GM21381 (cell line): ENCODE results near the gene NAT8L.

Experiments
- ATAC-seq: cut with Tn5 transposase; IDR thresholded peaks from one replicate; pipeline ENCODE4 v1.9.1; 2021; ENCODE audit warnings: mild to moderate bottlenecking, moderate library complexity; ENCODE audit not compliant: unreplicated experiment

NAT8L gene

DNA sequence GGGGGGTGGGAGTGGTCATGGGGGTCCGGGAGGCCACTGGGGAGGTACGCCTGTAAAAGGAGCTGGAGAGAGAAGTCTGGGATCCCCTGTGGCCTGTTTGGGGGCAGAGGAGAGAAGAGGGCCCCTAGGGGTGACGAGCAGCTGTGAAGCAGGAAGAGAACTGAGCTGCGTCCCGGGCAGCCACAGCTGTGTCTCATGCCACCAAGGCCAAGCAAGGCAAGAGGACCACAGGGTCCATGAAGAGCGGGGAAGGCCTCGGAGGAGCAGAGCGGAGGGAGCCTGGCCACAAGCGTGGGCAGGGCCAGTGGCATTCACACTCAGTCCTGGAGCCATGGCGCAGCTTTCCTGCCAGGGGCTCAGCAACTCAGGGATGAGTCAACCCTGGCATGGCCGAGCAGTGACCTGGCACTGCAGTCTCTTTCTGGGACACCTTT is 13.6 kb upstream of the NAT8L start:
- ATAC-seq = no peak

DNA sequence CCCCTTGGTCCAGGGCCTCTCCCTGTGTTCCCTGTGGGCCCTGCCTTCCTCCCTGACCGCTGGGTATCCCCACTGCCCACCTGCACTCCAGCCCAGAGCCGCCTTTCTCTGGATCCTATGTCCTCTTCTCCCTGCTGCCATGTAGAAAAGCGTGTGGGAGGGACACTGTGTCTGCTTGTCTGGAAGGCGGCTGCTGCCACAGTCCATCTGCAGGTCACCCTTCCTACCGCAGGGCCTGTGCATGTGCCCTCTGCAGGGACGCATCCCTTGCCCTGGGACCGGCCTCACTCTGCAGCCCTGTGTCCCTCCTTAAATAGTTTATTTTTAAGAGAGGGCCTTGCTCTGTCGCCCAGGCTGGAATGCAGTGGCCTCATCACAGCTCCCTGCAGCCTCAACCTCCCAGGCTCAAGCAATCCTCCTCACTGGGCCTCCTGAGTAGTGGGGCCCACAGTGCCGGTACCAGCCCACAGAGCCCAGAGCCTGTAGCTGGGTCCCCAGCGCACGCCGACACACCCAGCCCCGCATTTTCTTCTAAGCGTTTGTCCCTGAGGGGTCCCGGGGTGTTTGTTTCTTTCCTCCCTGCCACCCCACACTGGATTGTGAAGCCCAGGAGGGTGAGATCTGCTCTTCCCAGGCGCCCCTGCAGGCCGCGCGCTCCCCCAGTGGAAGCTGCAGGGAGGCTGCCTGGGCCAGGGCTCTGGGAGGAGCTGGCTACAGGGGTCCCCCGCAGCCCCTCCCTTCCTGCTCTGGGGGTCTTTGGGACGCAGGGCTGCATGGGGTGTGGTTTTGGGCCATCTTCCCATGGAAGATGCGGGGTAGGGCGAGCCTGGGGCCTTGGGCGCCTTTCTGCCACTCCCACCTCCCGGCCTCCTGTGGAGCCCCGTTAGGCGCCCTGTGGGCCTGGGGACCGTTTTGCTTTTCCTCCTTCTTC is 12.8 kb upstream of the NAT8L start:
- no peak for ATAC-seq

DNA sequence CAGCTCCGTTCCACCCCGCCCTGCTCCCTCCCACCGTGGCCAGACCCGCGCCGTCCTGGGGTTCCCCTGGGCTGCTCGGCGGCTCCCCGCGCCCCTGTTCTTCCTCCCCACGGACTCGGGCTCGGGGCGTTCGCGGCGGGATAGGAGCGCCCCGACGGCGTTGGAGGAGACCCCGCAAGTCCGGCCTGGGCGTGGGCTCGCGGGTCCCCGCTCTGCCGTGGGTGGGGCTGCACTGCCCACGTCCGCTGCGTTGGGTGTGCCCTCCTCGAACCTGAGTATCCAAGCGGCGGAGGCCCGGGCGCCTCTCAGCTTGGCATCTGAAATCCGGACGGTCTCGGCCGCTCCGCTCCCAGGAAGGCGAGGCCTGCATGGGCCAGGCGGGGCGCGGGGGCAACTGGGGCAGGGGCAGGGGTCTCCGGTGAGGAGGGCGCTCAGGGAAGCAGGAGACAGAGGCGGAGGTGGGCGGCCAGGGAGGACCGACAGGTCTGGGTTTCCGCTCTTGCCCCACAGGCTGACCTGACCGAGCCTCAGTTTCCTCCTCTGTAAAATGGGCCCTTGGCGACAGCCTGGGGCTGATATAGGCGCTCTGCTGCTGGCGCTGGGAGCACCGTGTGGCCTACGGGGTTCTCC is 12.0 kb upstream of the NAT8L start:
- ATAC-seq = no peak

DNA sequence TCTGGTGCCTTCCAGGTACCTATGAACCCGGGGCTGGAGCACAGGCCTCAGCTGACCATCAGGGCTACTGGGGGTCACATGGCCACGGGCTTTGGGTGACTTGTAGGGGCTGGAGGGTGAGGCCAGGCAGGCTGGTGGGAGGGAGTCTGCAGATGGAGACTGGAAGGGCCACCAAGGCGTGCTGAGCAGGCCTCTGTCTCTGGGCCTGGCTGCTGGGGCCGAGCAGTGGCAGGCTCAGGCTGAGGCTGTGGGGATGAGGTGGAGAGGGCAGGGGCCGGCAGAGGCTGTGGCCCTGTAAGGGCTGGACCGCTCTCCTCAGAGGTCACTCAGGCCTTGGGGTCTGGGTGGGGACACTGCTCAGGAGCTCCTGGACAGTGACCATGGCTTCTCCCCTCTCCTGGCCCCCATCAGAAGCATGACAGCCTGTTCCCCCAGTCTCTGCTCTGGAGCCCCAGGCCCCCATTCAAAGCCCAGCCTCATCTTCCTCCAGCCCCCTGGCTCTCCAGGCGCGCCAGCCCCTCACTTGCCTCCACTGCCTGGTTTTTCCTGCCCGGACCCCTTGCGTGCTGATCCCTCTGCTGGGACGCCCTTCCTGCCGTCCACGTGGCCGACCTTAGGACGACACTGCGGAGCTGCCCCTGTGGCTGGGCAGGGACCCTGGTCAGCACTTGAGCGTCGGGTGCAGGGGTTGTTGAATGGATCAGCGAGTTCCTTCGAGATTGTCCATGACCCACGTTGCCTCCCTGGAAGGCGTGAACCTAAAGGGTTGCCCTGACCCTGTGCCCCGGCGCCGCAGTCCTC is 11.1 kb upstream of the NAT8L start:
- no peak for ATAC-seq

DNA sequence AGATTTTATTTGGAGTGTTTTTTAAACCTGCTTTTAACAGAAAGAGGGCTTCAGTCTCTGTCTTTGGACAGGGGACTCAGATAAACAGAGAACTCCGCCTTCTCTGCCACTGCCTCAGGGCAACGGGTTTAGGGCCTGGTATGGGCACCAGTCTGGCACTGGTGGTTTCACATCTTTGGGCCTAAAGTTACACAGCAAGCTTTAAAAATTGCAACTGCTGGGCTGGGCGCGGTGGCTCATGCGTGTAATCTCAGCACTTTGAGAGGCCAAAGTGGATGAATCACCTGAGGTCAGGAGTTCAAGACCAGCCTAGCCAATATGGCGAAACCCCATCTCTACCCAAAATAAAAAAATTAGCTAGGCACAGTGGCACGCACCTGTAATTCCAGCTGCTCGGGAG is 10.3 kb upstream of the NAT8L start:
- no peak for ATAC-seq

DNA sequence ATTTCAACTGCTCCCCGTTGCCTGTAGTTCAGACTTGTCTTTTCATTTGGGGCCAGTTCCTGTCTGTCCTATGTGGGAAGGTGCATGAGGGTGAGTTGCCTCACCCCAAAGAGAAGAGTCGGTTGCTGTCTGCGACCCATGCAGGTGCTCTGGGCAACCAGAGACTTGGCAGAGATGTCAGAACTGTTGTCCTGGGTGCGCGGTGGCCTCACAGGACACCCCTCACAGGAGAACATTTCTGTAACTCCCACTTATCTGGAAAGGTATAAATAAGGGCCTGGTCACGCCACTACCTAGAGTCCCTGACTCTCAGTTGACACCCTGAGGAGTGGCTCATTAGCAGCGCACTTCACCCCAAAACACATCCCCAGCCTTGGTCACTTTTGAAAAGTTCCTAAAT is 9.7 kb upstream of the NAT8L start:
- no peak for ATAC-seq

DNA sequence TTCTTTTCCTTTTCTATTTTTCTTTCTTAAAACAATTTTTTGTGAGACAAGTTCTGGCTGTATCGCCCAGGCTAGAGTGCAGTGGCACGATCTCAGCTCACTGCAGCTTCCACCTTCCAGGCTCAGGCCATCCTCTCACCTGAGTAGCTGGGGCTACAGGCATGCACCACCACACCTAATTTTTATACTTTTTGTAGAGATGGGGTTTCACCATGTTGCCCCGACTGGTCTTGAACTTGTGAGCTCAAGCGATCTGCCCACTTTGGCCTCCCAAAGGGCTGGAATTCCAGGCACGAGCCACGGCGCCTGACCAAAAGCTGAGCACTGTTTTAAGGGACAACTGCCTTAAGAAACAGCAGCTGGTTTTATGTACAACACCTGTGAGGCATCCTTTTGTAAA is 9.3 kb upstream of the NAT8L start:
- ATAC-seq = no peak

DNA sequence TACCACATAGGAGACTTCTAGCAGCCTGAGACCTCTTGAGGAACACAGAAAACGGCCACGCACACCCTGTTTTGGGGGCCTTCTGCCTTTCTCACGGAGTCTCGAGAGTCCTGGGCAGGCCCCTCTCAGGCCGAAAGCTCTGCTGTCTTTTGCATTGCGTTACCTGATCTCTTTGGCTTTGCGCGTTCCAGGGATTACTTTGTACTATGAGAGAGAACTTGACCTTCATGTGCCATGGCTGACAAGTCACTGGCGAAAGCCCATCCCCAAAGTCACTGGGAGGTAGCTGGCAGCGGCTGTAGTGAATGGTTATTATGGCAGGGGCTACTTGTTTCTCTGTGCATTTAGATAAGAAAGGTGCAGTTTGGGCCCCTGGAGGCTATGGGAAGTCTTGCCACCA is 8.0 kb upstream of the NAT8L start:
- no peak for ATAC-seq

DNA sequence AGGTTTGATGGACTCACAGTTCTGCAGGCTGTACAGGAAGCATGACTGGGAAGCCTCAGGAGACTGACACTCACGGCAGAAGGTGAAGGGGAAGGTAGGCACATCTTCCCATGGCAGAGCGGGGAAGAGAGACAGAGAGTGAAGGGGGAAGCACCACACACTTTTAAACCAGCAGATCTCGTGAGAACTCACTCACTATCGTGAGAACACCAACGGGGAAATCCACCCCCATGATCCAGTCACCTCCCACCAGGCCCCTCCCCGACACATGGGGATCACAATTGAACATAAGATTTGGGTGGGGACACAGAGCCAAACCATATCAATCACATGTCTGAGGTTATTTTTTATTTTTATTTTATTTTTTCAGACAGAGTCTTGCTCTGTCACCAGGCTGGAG is 4.9 kb upstream of the NAT8L start:
- no peak for ATAC-seq

DNA sequence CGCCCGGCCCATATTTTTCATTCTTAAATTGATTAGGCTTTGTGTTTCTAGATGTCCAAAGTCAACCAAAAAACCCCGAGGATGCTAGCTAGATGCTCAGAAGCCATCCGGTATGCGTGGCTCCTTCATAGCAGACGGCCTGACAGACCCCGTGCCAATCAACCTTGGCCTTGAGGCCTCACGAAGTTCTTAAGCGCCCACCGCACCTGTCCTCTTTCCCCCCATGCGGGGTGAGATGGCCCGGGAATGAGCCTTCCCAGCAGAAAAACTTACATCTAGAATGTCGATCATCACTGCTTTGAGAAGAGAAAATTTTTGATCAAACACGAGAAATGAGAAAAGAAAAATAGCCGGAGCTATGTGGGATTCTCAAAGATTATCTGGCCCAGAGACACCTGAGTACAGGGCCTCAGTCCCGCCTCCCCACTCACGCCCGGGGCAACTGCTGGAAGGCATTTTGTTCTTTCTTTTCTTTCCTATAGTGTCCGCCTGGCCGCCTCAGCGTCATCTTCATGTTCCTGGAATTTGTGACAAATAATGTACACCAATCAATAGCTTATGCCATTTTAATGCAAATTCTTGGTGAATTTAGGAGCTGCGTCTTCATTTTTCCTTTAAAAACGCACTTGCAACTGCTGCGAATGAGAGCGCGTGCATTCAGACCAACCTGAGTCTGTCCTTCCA is 1.6 kb upstream of the NAT8L start:
- no peak for ATAC-seq

DNA sequence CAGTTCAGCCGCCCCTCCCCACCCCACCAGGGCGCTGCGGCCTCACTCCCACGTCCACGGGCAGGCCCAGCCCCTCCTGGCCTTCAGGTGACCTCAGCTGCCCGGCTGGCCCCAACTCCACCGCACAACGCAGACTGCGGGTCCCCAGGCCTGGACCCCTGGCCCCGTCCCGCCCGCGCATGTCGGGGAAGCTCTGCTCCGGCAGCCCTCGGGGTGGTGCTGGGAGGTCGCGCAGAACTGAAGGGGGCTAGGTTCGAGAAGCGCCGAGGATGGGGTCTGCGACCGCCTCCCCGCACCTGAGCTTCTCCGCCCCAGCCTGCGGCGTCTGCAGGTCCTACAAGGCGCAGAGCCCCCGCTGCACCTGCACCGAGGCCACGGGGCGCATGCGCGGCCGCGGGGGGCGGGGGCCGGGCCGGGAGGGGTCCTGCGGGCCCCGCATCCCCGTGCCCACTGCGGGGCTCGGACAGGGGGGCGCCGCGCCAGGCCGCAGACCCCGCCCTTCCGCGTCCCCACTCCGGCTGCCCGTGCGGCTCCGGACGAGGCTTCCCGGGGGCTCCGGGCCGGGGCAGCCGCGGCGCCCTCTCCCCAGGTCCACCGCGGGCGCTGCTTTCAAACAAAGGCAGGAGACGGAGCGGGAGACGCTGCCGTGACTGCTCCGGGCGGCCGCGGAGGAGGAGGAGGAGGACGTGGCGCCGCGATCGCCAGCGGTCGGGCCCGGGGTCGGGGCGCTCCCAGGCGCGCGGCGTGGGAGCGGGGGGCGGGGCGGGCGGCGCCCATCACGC is 672 bp upstream of the NAT8L start:
- ATAC-seq = no peak

DNA sequence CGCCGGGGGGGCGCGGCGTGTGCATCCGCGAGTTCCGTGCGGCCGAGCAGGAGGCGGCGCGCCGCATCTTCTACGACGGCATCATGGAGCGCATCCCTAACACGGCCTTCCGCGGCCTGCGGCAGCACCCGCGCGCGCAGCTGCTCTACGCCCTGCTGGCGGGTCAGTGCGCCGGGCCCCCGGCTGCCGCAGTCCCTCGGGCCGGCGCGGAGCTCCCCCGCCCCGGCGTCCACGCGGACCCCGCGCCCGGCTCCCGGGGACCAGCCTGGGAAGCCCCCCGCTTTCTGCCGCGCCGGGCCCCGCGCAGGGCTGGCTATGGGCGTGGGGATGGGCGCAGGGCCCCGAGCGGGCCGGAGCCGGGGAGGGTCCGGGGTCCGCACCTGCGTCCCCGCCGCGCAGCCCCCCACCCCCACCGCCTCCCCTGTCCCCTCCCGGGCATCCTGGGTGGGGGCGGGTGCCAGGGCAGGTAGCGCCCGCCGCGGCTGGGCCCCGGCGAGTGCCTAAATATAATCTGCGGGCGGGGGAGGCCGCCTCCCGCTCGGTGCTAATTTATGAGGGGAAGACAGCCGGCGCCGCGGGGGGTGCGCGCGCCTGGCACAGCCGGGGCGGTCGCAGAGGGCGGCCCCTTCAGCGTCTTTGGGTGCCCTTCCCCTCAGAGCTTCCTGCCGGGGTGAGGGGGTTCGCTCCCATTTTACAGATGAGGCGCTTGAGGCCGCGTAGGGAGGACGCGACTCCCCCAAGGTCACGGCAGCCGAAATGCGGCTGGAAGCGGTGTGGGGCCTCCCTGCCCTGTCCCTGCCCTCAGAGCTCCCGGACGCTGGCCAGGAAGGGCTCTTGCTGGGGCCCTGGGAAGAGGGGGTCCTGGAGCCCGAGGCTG is 837 bp downstream of the NAT8L start:
- ATAC-seq = no peak

DNA sequence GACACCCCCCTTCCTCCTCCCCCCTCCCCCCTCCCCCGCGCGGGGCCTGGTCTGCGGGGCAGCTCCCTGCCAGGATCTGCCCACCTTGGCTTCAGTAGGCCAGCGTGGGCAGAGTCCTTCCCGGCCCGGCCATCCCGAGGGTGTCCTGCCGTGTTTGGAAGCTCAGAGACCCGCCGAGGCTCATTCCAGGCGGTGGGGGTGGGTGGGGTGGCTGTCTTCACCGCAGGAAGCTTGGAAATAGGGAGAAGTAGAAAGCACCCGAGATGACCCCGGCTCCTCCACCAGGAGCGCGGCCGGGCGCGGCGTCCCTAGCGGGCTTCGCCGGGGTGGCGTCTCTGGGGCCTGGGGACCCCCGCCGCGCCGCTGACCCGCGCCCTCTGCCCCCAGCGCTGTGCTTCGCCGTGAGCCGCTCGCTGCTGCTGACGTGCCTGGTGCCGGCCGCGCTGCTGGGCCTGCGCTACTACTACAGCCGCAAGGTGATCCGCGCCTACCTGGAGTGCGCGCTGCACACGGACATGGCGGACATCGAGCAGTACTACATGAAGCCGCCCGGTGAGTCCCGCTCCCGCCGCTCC is 1.6 kb downstream of the NAT8L start:
- no peak for ATAC-seq

DNA sequence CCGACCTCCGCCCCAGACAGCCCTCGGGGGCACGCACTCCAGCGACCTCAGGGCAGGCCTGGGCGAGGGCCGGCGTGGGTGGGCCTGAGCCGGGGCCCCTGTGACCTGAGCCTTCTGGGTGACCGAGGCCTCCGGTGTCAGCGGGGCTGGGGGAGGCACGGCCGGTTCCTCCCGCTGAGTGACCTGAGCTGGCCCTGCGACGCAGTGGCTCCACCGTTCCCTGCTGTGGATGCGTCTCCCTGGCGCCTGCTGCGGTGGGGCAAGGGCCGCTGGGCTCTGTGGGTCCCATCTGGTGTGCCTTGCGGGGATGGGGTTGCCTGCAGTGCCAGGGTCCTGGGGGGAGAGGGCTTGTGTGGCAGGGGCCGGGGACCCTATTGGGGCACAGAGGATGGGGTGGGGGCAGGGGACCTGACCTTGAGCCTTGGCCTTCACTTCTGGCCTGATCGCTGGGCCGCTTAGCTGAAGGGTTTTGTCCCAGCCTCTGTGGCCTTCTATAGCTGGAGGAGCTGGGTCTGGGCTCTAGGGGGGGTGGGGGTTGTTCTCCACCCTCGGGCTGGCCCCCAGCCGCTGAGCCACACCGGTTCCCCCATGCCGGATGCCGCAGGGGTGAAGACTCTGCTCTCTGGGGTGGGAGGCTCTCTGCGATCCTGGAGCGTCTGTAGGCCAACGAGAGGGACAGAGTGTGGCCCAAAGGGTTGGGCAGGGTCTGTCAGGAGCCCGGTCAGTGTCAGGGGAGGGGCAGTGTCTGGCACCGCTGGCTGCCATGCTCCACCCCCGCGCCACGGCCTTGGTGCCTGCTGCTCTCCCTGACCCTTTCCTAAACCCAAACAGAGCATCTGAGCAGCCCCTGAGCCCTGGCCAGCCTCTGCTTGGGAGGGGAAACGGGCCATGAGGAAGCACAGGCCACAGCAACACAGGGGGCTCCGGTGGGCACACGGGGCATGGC is 2.3 kb downstream of the NAT8L start:
- ATAC-seq = no peak

DNA sequence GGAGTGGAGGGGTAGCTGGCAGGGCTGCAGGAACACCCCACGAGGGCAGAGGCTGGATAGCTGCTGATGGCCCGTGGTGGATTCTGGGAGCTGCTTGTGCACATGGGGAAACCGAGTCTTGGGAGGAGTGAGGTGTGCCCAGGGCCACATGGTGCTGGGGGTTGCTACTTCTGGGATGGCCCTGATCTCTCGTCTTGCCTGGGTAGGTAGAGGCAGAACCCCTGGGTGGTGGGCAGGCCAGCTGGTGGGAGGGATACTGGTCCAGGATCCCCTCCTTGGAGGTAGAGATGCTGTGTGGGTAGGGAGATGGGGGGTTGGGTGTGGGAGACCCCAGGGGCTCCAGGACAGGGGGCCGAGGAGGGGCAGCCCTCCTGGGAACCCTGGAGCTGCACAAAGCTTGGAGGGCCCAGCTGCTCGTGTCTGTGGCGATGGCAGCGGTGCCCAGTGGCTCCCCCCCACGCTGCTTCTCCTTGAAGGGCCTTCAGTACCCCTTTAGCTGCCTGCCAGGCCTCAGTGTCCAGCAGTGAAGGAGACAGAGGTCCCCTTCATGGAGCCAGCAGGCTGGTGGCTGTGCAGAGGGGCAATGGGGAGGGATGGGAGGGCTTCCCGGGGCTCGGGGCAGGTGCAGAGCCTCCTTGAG is 3.2 kb downstream of the NAT8L start:
- no peak for ATAC-seq

DNA sequence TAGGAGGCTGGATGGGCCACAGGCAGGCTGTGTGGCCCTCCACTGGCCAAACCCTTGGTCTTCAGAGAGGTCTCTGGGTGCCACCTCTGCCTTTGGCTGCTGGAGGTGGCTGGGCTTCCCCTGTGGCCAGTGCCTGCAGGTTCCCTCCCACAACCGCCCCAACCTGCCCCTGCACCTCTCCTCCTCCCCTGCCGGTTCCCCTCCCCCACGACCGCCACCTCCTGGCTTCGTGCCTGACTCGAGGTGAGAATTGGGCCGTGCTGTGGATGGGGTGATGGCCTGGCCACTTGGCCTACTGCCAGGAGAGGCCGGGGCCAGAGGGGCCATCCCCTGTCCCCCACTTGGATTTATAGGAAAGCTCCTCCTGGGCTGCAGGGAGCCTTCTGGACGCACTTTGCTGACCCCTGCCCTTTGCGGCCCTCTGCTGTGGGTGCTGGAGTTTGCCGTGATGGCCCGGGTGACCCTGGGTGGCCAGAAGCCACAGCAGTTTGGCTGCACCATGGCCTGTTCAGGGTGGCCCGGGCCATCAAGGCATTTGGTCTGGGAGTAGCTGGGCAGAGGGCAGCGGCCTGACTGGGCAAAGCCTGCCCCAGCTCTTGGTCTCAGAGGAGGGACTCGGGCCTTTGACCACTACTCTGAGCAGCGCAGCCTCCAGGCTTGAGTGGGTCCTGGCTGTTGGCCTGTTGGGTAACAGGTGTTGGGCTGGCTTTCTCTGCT is 3.8 kb downstream of the NAT8L start:
- no peak for ATAC-seq
